GM23338 (cell line): ENCODE data around the gene NAA11. TPM values are rescaled to one million over a fixed set of nuclear protein-coding genes. Genes with fewer than 3 reads are reported as not detected.

Experiments
- ATAC-seq: fragments of 200-7000 bp; cut with Tn5 transposase; 3 replicates; pipeline ENCODE4 v1.9.1; 2020
- DNase-seq: peaks from one replicate; pipeline ENCODE4 v3.0.0-alpha.2; 2015; ENCODE audit warnings: low spot score
- H2AFZ ChIP-seq: fragments of 200-600 bp; sonication (generic); 2 replicates; pipeline ENCODE4 v1.8.0; 2016; ENCODE audit warnings: antibody characterized with exemption, mild to moderate bottlenecking, moderate library complexity
- H3F3A ChIP-seq: fragments of 200-600 bp; sonication (generic); replicated peaks from 2 replicates; pipeline ENCODE4 v1.8.0; 2017; ENCODE audit warnings: antibody characterized with exemption, mixed run types, low read depth
- H3K27ac ChIP-seq: fragments of 200-600 bp; sonication (generic); 2 replicates; pipeline ENCODE4 v1.6.1; 2016; ENCODE audit warnings: low read depth
- H3K27me3 ChIP-seq: fragments of 200-600 bp; sonication (generic); 2 replicates; pipeline ENCODE4 v1.8.0; 2016; ENCODE audit warnings: mild to moderate bottlenecking, mixed run types, moderate library complexity; ENCODE audit not compliant: insufficient read depth
- H3K36me3 ChIP-seq: fragments of 200-600 bp; sonication (generic); 2 replicates; pipeline ENCODE4 v1.8.0; 2016; ENCODE audit warnings: mild to moderate bottlenecking; ENCODE audit not compliant: insufficient read depth
- H3K4me1 ChIP-seq: fragments of 200-600 bp; sonication (generic); 2 replicates; pipeline ENCODE4 v1.8.0; 2016; ENCODE audit warnings: mild to moderate bottlenecking, moderate library complexity; ENCODE audit not compliant: insufficient read depth
- H3K4me2 ChIP-seq: fragments of 200-600 bp; sonication (generic); 2 replicates; pipeline ENCODE4 v1.7.1; 2017; ENCODE audit warnings: mixed run types
- H3K4me3 ChIP-seq: fragments of 200-600 bp; sonication (generic); 2 replicates; pipeline ENCODE4 v1.6.1; 2016; ENCODE audit warnings: mixed run types
- H3K79me2 ChIP-seq: fragments of 200-600 bp; sonication (generic); replicated peaks from 2 replicates; pipeline ENCODE4 v1.8.0; 2017; ENCODE audit warnings: mild to moderate bottlenecking; ENCODE audit not compliant: insufficient read depth
- H3K9me2 ChIP-seq: fragments of 200-600 bp; sonication (generic); 2 replicates; pipeline ENCODE4 v1.8.0; 2017; ENCODE audit not compliant: insufficient read depth
- H4K20me1 ChIP-seq: fragments of 200-600 bp; sonication (generic); replicated peaks from 2 replicates; pipeline ENCODE4 v1.8.0; 2017; ENCODE audit warnings: mild to moderate bottlenecking; ENCODE audit not compliant: insufficient read depth
- H3K27ac Mint-ChIP-seq: 2 replicates; pipeline ENCODE4 v1.8.0; 2020; ENCODE audit warnings: inconsistent platforms, mild to moderate bottlenecking, moderate library complexity, mixed read lengths
- H3K27me3 Mint-ChIP-seq: 3 replicates; pipeline ENCODE4 v1.8.0; 2022; ENCODE audit warnings: low read depth, mild to moderate bottlenecking, moderate library complexity, mixed read lengths, inconsistent platforms; ENCODE audit not compliant: insufficient read depth, poor library complexity
- H3K36me3 Mint-ChIP-seq: 3 replicates; pipeline ENCODE4 v1.8.0; 2021; ENCODE audit warnings: low read depth, mild to moderate bottlenecking, inconsistent platforms, moderate library complexity, mixed read lengths
- H3K4me1 Mint-ChIP-seq: 3 replicates; pipeline ENCODE4 v1.8.0; 2020; ENCODE audit warnings: mild to moderate bottlenecking, inconsistent platforms, mixed read lengths
- H3K4me3 Mint-ChIP-seq: 3 replicates; pipeline ENCODE4 v1.8.0; 2021; ENCODE audit warnings: moderate library complexity, mild to moderate bottlenecking, inconsistent platforms, mixed read lengths
- H3K9me3 Mint-ChIP-seq: 3 replicates; pipeline ENCODE4 v1.8.0; 2020; ENCODE audit warnings: moderate library complexity, mild to moderate bottlenecking, inconsistent platforms, mixed read lengths
- CTCF ChIP-seq, 2 experiments: fragments of 200-600 bp in 1 of 2; sonication (generic) in 1 of 2; conservative IDR thresholded peaks; 2 replicates each; pipeline versions ENCODE4 v1.5.1 to v1.6.1; 2016 to 2017; ENCODE audit warnings: antibody characterized with exemption in 2 of 2, low read depth in 2 of 2, mild to moderate bottlenecking in 2 of 2, moderate library complexity in 1 of 2
- ETS1 ChIP-seq: IDR thresholded peaks from 2 replicates; pipeline ENCODE4 v1.6.1; 2016; ENCODE audit warnings: antibody characterized with exemption
- EZH2phosphoT487 ChIP-seq: fragments of 200-600 bp; sonication (generic); IDR thresholded peaks from one replicate; pipeline ENCODE4 v1.8.1; 2018; ENCODE audit warnings: antibody characterized with exemption; ENCODE audit not compliant: unreplicated experiment
- POLR2AphosphoS5 ChIP-seq: IDR thresholded peaks from 2 replicates; pipeline ENCODE4 v1.6.1; 2016; ENCODE audit warnings: antibody characterized with exemption, low read depth
- ZNF114 ChIP-seq: fragments of 250-450 bp; sonication (Bioruptor Pico); IDR thresholded peaks from 2 replicates; pipeline ENCODE4 v1.5.0; 2020; ENCODE audit warnings: mild to moderate bottlenecking, moderate library complexity
- ZNF331 ChIP-seq: fragments of 250-450 bp; sonication (Bioruptor Pico); IDR thresholded peaks from 2 replicates; pipeline ENCODE4 v1.5.0; 2020; ENCODE audit warnings: low read depth, mild to moderate bottlenecking, moderate library complexity
- ZNF462 ChIP-seq: fragments of 250-450 bp; sonication (Bioruptor Pico); IDR thresholded peaks from 2 replicates; pipeline ENCODE4 v1.5.0; 2020; ENCODE audit warnings: mild to moderate bottlenecking, moderate library complexity
- polyA plus RNA-seq: library from polyadenylated mRNA; unstranded; fragments of >200 nt; fragmentation: Nextera tagmentation; extraction: Ambion mirVana; gene quantifications from 2 replicates; pipeline ENCODE4 v1.2.1, GENCODE V29; 2016
- total RNA-seq: library from RNA; depleted of rRNA; stranded (reverse); fragments of >200 nt; shearing (Covaris generic); gene quantifications from 2 replicates; pipeline ENCODE4 v1.2.3, GENCODE V29; 2014

NAA11 gene
- total and polyA plus RNA-seq, 2 experiments from 2014 or later = not detected

GRCh38 chr4:79287718-79288117 lies 38.1 kb downstream of the NAA11 start (continued):
- TF ChIP-seq ZNF462 = no peak
- TF ChIP-seq ZNF331 (CRISPR knock-in tag) = no peak
- TF ChIP-seq ZNF114 (CRISPR knock-in tag) = no peak
- TF ChIP-seq POLR2AphosphoS5 = no peak
- TF ChIP-seq ETS1 = no peak

GRCh38 chr4:79287076-79287475 lies 38.8 kb downstream of the NAA11 start:
- Mint-ChIP-seq H3K27me3 (no peaks in the 10 kb centered on the region), H3K4me1 (no peaks in the 10 kb centered on the region), H3K4me3 (no peak overlapping the region), H3K9me3 (no peaks in the 10 kb centered on the region), H3K27ac (no peak overlapping the region), H3K36me3 (no peaks in the 10 kb centered on the region)
- DNase-seq = no peak
- Histone ChIP-seq H3K4me1 (peaks cover 7% of the 10 kb centered on the region), H3F3A (no peaks in the 10 kb centered on the region), H4K20me1 (no peaks in the 10 kb centered on the region), H3K36me3 (no peaks in the 10 kb centered on the region), H3K79me2 (no peaks in the 10 kb centered on the region), H3K4me2 (no peak overlapping the region), H3K9me2 (no peaks in the 10 kb centered on the region), H2AFZ (no peak overlapping the region), H3K4me3 (no peak overlapping the region), H3K27ac (no peak overlapping the region), H3K27me3 (no peaks in the 10 kb centered on the region)
- ATAC-seq = no peak
- TF ChIP-seq POLR2AphosphoS5 (no peak), ZNF462 (no peak), EZH2phosphoT487 (no peak), CTCF (conservative IDR thresholded peaks at IDR 0.05; ENCODE audit: low read depth in 2 of 2) (no peak)
